ENCODE data around the gene PAQR9.

DNA sequence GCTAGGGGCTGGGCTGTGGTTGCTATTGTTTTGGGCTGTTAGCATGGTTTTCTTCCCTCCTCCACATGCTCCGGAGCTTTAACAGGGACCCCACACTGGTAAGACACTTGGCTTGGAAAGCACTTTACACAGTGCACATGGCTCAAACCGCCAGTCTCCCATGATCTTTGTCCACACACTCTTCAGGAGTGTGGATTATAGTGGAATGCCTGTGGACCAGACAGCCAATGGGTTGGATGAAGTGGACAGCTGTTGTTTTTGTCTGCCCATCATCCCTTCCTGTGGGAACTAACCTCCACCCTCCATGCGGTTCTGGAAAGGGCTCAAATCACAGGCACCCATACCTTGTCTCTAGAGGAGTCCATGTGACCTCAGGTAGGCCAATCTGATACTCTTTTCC is 10.0 kb downstream of the PAQR9 start:
- TF ChIP-seq, protein P1, sequence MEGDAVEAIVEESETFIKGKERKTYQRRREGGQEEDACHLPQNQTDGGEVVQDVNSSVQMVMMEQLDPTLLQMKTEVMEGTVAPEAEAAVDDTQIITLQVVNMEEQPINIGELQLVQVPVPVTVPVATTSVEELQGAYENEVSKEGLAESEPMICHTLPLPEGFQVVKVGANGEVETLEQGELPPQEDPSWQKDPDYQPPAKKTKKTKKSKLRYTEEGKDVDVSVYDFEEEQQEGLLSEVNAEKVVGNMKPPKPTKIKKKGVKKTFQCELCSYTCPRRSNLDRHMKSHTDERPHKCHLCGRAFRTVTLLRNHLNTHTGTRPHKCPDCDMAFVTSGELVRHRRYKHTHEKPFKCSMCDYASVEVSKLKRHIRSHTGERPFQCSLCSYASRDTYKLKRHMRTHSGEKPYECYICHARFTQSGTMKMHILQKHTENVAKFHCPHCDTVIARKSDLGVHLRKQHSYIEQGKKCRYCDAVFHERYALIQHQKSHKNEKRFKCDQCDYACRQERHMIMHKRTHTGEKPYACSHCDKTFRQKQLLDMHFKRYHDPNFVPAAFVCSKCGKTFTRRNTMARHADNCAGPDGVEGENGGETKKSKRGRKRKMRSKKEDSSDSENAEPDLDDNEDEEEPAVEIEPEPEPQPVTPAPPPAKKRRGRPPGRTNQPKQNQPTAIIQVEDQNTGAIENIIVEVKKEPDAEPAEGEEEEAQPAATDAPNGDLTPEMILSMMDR (IDR thresholded peaks at IDR 0.05; ENCODE audit: insufficient read depth, low read depth, low read length) = no peak
- TF ChIP-seq EZH2 (IDR thresholded peaks at IDR 0.05; ENCODE audit: insufficient read depth, low read length) = no peak
